ENCODE data around the gene SMC4. TPM values are rescaled to one million over a fixed set of nuclear protein-coding genes. Genes with fewer than 3 reads are reported as not detected.

Gene SMC4
- total and polyA plus RNA-seq, 10 of the 15 experiments (the other 5 are each of a cell fraction or from before 2014, with no cell fraction given), result 75.6 to 288 (median 136) TPM

GRCh38 chr3:160393346-160394008 is 6.0 kb upstream of the SMC4 start (continued):
- TF ChIP-seq, protein P1, sequence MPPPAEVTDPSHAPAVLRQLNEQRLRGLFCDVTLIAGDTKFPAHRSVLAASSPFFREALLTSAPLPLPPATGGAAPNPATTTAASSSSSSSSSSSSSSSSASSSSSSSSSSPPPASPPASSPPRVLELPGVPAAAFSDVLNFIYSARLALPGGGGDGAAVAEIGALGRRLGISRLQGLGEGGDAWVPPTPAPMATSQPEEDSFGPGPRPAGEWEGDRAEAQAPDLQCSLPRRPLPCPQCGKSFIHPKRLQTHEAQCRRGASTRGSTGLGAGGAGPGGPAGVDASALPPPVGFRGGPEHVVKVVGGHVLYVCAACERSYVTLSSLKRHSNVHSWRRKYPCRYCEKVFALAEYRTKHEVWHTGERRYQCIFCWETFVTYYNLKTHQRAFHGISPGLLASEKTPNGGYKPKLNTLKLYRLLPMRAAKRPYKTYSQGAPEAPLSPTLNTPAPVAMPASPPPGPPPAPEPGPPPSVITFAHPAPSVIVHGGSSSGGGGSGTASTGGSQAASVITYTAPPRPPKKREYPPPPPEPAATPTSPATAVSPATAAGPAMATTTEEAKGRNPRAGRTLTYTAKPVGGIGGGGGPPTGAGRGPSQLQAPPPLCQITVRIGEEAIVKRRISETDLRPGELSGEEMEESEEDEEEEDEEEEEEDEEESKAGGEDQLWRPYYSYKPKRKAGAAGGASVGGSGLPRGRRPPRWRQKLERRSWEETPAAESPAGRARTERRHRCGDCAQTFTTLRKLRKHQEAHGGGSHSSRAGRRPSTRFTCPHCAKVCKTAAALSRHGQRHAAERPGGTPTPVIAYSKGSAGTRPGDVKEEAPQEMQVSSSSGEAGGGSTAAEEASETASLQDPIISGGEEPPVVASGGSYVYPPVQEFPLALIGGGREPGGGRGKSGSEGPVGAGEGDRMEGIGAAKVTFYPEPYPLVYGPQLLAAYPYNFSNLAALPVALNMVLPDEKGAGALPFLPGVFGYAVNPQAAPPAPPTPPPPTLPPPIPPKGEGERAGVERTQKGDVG (CRISPR knock-in tag; IDR thresholded peaks at IDR 0.05), result no peak
- TF ChIP-seq PBX3 (IDR thresholded peaks at IDR 0.05; ENCODE audit: insufficient replicate concordance, low read depth, low read length) (no peak), RB1 (IDR thresholded peaks at IDR 0.05; ENCODE audit: borderline replicate concordance) (no peak)
- TF ChIP-seq, protein P2, sequence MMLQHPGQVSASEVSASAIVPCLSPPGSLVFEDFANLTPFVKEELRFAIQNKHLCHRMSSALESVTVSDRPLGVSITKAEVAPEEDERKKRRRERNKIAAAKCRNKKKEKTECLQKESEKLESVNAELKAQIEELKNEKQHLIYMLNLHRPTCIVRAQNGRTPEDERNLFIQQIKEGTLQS (IDR thresholded peaks at IDR 0.05; ENCODE audit: borderline replicate concordance, extremely low read depth, low read depth, low read length), result no peak

DNA sequence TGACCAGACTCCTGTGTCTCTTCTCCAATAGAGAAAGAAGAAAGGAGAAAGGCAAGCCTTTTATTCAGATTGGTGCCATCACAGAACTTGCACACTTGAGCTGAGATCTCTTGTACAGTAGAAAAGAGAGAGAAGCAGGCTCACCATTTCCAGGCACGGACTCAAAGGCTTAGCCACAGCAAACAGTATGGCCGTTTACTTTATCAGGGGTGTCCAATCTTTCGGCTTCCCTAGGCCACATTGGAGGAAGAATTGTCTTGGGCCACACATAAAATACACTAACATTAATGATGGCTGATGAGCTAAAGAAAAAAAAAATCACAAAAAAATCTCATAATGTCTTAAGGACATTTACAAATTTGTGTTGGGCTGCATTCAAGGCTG is 5.4 kb upstream of the SMC4 start:
- no peak for FAIRE-seq
- ChIA-PET CTCF (interaction anchor here (1.0 to 1.7 kb wide), 4 partner anchors 14 to 361 kb away, joined by 3 to 9 read pairs (median 4); no protein-coding TSS in a partner anchor), SMC1A (ENCODE audit: uncharacterized antibody, unreplicated experiment) (interaction anchor here (0.8 to 1.6 kb wide), 5 partner anchors 16 to 356 kb away, joined by 3 to 4 read pairs (median 4); no protein-coding TSS in a partner anchor), RAD21 (ENCODE audit: unreplicated experiment) (interaction anchor here (0.6 kb wide), 1 partner anchor 20 kb away, joined by 3 read pairs; no protein-coding TSS in a partner anchor), POLR2A (interaction anchor here (1.2 to 2.8 kb wide), 2 partner anchors 16 to 56 kb away, joined by 3 to 8 read pairs; partner anchors contain the start of gene TRIM59)
- no peak overlapping the region for H3K4me3 ChIP-seq
- H2AFZ ChIP-seq (ENCODE audit: control insufficient read depth, low read depth, low read length), result no peak overlapping the region
- H3K36me3 ChIP-seq (ENCODE audit: control insufficient read depth in 2 of 2, insufficient read depth in 2 of 2, low read length in 1 of 2), result no peaks in the 10 kb centered on the region
- intact Hi-C loops (cut with micrococcal nuclease; ENCODE audit: unreplicated experiment) (no loop called here), in situ Hi-C loops (cut with MboI) (no loop called here)
- no TSS peak for BruUV-seq (replicated peaks)
- no peak for DNase-seq (ENCODE audit: low read depth, low spot score)
- H3K9me3 ChIP-seq (replicated peaks; ENCODE audit: control insufficient read depth, insufficient read depth, low read length), result no peaks in the 10 kb centered on the region
- H3K79me2 ChIP-seq (ENCODE audit: control insufficient read depth, insufficient read depth, low read length), result peaks cover 25% of the 10 kb centered on the region
- no peaks in the 10 kb centered on the region for H4K20me1 ChIP-seq (ENCODE audit: control insufficient read depth, insufficient read depth)
- no peak overlapping the region for H3K4me2 ChIP-seq (ENCODE audit: control insufficient read depth, insufficient read depth)
- WGBS (ENCODE audit: insufficient coverage, insufficient replicate concordance, low lambda C conversion rate, missing lambda C conversion rate), result 97% methylated on average over 3 of the region's 3 CpGs
- no peak overlapping the region for H3K27ac ChIP-seq (ENCODE audit: control insufficient read depth, insufficient read depth)
- peaks cover 3% of the 10 kb centered on the region; the same call in 1 of the 2 replicates for H3K4me1 ChIP-seq (ENCODE audit: control insufficient read depth, insufficient read depth, low read length)
- no peaks in the 10 kb centered on the region for H3K27me3 ChIP-seq (replicated peaks in 1 of 2; ENCODE audit: control insufficient read depth in 2 of 2, insufficient read depth in 2 of 2, low read length in 1 of 2)
- no peak for ATAC-seq
- no peak overlapping the region for H3K9ac ChIP-seq (ENCODE audit: control insufficient read depth, insufficient read depth, low read length)
- TF ChIP-seq ZZZ3 (IDR thresholded peaks at IDR 0.05; ENCODE audit: control insufficient read depth, insufficient read length, low read depth), result no peak

Data from GM12878 (cell line).